GM13977 (cell line): Measurements from ENCODE around the gene ADAMTS10.

Experiments used
- DNase-seq: peaks from one replicate; pipeline ENCODE4 v3.0.0; 2012; ENCODE audit warnings: low spot score
- CTCF ChIP-seq: IDR thresholded peaks from 2 replicates; pipeline ENCODE4 v1.5.1; 2012; ENCODE audit warnings: mild to moderate bottlenecking, control low read depth; ENCODE audit not compliant: insufficient read depth; ENCODE audit errors: extremely low read depth, missing control alignments
- in situ Hi-C: fragments of 300-500 bp; cut with MboI; formaldehyde crosslinking; loops from one replicate; pipeline ENCODE4 v1.12.0; 2022; ENCODE audit warnings: low sequenced_read_pairs, low pct_unique_long_range_greater_than_20kb, mixed read lengths, inconsistent platforms; ENCODE audit not compliant: unreplicated experiment

ADAMTS10 gene

DNA sequence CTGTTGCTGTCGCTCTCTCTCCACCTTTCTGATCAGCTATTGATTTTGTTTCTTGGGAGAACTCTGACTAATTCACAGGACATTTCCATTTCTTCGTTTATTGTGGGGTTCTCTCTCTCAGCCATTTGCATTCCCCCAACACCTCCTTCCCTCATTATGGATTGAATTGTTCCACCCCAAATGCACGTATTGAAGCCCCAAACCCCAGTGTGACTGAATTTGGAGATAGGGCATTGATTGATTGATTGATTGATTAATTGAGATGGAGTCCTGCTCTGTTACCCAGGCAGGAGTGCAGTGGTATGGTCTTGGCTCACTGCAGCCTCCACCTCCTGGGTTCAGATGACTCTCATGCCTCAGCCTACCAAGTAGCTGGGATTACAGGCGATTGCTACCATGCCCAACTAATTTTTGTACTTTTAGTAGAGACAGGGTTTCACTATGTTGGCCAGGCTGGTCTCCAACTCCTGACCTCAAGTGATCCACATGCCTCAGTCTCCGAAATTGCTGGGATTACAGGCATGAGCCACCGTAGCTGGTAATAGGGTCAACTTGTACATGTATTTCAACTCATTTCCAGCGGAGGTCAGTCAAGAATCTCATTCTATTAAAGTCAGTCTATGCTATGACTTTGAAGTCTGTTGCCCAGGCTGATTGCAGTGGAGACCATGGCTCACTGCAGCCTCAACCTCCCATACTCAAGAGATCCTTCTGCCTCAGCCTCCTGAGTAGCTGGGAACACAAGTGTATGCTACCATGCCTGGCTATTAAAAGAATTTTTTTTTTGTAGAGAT, 33.5 kb upstream of the ADAMTS10 start:
- in situ Hi-C loops: no loop called here
- DNase-seq: no peak
- TF ChIP-seq CTCF: no peak

DNA sequence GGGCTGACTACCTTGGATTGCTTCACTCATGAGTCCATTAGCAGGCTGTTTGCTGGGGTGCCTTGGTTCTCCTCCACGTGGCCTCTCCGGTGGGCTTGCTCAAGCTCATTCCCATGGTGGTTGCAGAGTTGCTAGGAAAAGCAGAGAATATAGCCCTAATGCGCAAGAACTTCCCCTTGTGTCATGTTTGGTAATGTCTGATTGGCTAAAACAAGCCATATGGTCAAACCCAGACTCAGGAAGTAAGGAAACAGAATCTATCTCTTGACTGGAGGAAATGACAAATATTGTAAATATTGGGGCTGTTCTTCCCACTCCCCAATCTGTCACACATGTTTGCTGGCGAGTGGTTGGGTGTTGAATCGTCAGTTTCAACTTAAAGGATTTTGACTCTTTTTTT, 32.0 kb upstream of the ADAMTS10 start:
- in situ Hi-C loops: no loop called here

GRCh38 chr19:8641908-8642547, 31.5 kb upstream of the ADAMTS10 start:
- peak; percentile 54 for TF ChIP-seq CTCF
- in situ Hi-C loops: no loop called here
- DNase-seq: peak; percentile 62

More for the DNA sequence above, 32.0 kb upstream of the ADAMTS10 start:
- no peak for DNase-seq
- no peak for TF ChIP-seq CTCF

- in situ Hi-C loops: no loop called here
- TF ChIP-seq CTCF: no peak
Observed at GRCh38 chr19:8641221-8641907, 30.8 kb upstream of the ADAMTS10 start.

GRCh38 chr19:8640402-8641004, 30.0 kb upstream of the ADAMTS10 start:
- no peak for TF ChIP-seq CTCF
- DNase-seq: no peak
- in situ Hi-C loops: no loop called here

More at GRCh38 chr19:8641221-8641907, 30.8 kb upstream of the ADAMTS10 start:
- no peak for DNase-seq

DNA sequence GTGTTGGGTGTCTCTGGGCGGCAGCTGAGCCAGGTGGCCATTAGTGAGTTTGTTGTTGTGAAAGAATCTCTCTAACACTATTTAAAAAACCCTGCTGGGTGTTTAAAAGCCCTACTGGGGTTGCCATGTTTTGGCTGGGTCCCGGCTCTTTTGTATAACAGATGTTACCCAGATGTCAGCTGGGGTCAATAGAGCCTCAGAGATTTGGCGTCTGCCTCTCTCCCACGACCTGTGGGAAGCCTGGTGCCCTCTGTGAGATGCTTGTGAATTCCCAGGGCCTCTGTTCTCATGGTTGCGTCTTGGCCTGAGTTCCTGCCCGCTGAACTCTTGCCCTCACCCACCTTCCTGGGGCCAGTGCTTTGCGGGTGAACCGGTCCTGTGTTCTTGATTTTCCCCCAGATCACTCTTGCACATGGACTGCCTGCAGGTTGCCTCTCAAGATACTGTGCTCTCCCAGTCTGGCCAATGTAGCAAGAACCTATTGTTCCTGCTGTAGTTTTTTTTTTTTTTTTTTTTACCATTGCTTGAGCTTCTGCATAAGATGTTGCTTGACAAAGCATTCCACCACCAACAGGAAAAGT, 29.4 kb upstream of the ADAMTS10 start:
- TF ChIP-seq CTCF: no peak
- in situ Hi-C loops: no loop called here
- DNase-seq: no peak
